T-cell (primary cell): ENCODE data around the gene KLK13. TPM values are rescaled to one million over a fixed set of nuclear protein-coding genes. Genes with fewer than 3 reads are reported as not detected.

ENCODE experiments used
- ATAC-seq, 4 experiments: fragments of 200-7000 bp in 3 of 4; fragments of 150-1000 bp in 1 of 4; cut with Tn5 transposase; replicated peaks in 1 of 4; 1 replicate in 3 of 4; 2 replicates in 1 of 4; pipeline ENCODE4 v1.10.0; 2021; ENCODE audit warnings: moderate library complexity in 3 of 4, mild to moderate bottlenecking in 2 of 4, moderate number of reproducible peaks in 1 of 4
- CTCF ChIA-PET, 2 donors: fragments of 300-600 bp; sonication (Branson Sonifier 250); formaldehyde crosslinking; loops; one replicate each; lab custom pipeline; 2022; ENCODE audit warnings: antibody characterized with exemption in 2 of 2; lab: Charles Lee
- POLR2A ChIA-PET, 2 donors: fragments of 300-600 bp; sonication (Branson Sonifier 250); formaldehyde crosslinking; loops; one replicate each; lab custom pipeline; 2022; ENCODE audit warnings: antibody characterized with exemption in 2 of 2; lab: Charles Lee
- DNase-seq, 35 experiments: peaks; one replicate each; pipeline versions ENCODE4 v3.0.0 to v3.0.0-alpha.2; 2013 to 2023
- H3K27ac ChIP-seq: one replicate; pipeline ENCODE4 v1.5.1; 2013; ENCODE audit warnings: low read length
- H3K27me3 ChIP-seq, 2 experiments: replicated peaks in 1 of 2; 1 replicate in 1 of 2; 2 replicates in 1 of 2; pipeline versions ENCODE4 v1.6.1 to v1.7.0; 2013; ENCODE audit warnings: low read length in 1 of 2, mixed read lengths in 1 of 2; ENCODE audit not compliant: control insufficient read depth in 2 of 2, insufficient read depth in 2 of 2; ENCODE audit errors: extremely low read depth in 1 of 2
- H3K36me3 ChIP-seq, 2 donors: 1 replicate in 1 of 2; 2 replicates in 1 of 2; pipeline versions ENCODE4 v1.6.1 to v1.7.0; 2013; ENCODE audit warnings: low read length in 1 of 2; ENCODE audit not compliant: control insufficient read depth in 2 of 2, insufficient read depth in 1 of 2; ENCODE audit errors: extremely low read depth in 1 of 2
- H3K4me1 ChIP-seq, 2 experiments: 1 replicate in 1 of 2; 2 replicates in 1 of 2; pipeline versions ENCODE4 v1.6.1 to v1.7.0; 2013; ENCODE audit warnings: low read length in 2 of 2, mixed read lengths in 1 of 2; ENCODE audit not compliant: insufficient read depth in 2 of 2, control insufficient read depth in 1 of 2; ENCODE audit errors: extremely low read depth in 1 of 2
- H3K4me3 ChIP-seq, 2 donors: 1 replicate in 1 of 2; 2 replicates in 1 of 2; pipeline versions ENCODE4 v1.5.1 to v1.7.0; 2013; ENCODE audit warnings: mild to moderate bottlenecking in 2 of 2, low read length in 1 of 2, moderate library complexity in 1 of 2; ENCODE audit not compliant: control insufficient read depth in 1 of 2; ENCODE audit errors: extremely low read depth in 1 of 2
- H3K9me3 ChIP-seq: 2 replicates; pipeline ENCODE4 v1.7.0; 2013
- H3K27ac Mint-ChIP-seq, 2 donors: one replicate each; pipeline ENCODE4 v1.8.0; 2020 to 2021; ENCODE audit warnings: mild to moderate bottlenecking in 2 of 2, mixed read lengths in 2 of 2
- H3K27me3 Mint-ChIP-seq, 2 donors: one replicate each; pipeline ENCODE4 v1.8.0; 2021 to 2022; ENCODE audit warnings: mixed read lengths in 2 of 2
- H3K36me3 Mint-ChIP-seq: one replicate; pipeline ENCODE4 v1.8.0; 2021; ENCODE audit warnings: mixed read lengths
- H3K4me1 Mint-ChIP-seq, 3 donors: one replicate each; pipeline ENCODE4 v1.8.0; 2020 to 2022; ENCODE audit warnings: mixed read lengths in 3 of 3, mild to moderate bottlenecking in 1 of 3
- H3K4me3 Mint-ChIP-seq, 3 donors: one replicate each; pipeline ENCODE4 v1.8.0; 2020 to 2022; ENCODE audit warnings: mild to moderate bottlenecking in 3 of 3, mixed read lengths in 3 of 3, moderate library complexity in 3 of 3
- H3K9me3 Mint-ChIP-seq, 3 donors: one replicate each; pipeline ENCODE4 v1.8.0; 2020 to 2022; ENCODE audit warnings: mixed read lengths in 3 of 3
- WGBS: methylation state at CpG from one replicate; pipeline ENCODE4 v1.1.5; 2013; ENCODE audit warnings: missing lambda C conversion rate; ENCODE audit not compliant: insufficient coverage; 5-methylcytosine and 5-hydroxymethylcytosine counted together
- total RNA-seq, 35 experiments: library from RNA in 6 of 35; stranded (reverse) in 6 of 35; fragments of 120-200 nt in 1 of 35; gene quantifications; one replicate each; pipeline versions ENCODE4 v1.2.1 to v1.2.4 and lab custom pipeline; 2013 to 2026

Gene KLK13
- total RNA-seq, 5 donors from 2014 or later (not counting 1 experiment from before 2014, with no cell fraction given), result not detected

- H3K4me1 ChIP-seq, result no peaks in the 10 kb centered on the region
- DNase-seq (no peak), ATAC-seq (no peak)
- H3K27ac ChIP-seq, result no peak overlapping the region
- Mint-ChIP-seq H3K27me3 (peaks cover 23 to 53% of the 10 kb centered on the region in 2 donors), H3K4me3 (no peak overlapping the region), H3K9me3 (no peaks in the 10 kb centered on the region), H3K4me1 (no peaks in the 10 kb centered on the region), H3K36me3 (no peaks in the 10 kb centered on the region), H3K27ac (no peak overlapping the region)
- ChIA-PET CTCF (no interaction called here), POLR2A (no interaction called here)
- H3K9me3 ChIP-seq, result no peaks in the 10 kb centered on the region
- 58% methylated on average over 3 of the region's 19 CpGs for WGBS
- H3K4me3 ChIP-seq, result no peak overlapping the region
- H3K27me3 ChIP-seq, result peaks cover 0 to 44% of the 10 kb centered on the region in 2 experiments
- no peaks in the 10 kb centered on the region for H3K36me3 ChIP-seq
Observed at GRCh38 chr19:51009061-51009891, 55.6 kb downstream of the KLK13 start.

GRCh38 chr19:51007488-51007887, 57.4 kb downstream of the KLK13 start:
- Mint-ChIP-seq H3K27me3 (peaks cover 25 to 50% of the 10 kb centered on the region in 2 donors), H3K4me1 (peaks cover 0 to 1% (median 0%) of the 10 kb centered on the region in 3 donors), H3K27ac (no peak overlapping the region), H3K9me3 (no peaks in the 10 kb centered on the region), H3K4me3 (no peak overlapping the region), H3K36me3 (no peaks in the 10 kb centered on the region)
- no peak for DNase-seq
- ATAC-seq, result no peak
- no peaks in the 10 kb centered on the region for H3K36me3 ChIP-seq
- CTCF ChIA-PET, result interaction anchor here in 1 of 2 donors (0.6 to 0.7 kb wide), 2 partner anchors 35 to 414 kb away, joined by 3 read pairs; no protein-coding TSS in a partner anchor
- POLR2A ChIA-PET, result no interaction called here
- H3K4me3 ChIP-seq, result no peak overlapping the region
- no peaks in the 10 kb centered on the region for H3K9me3 ChIP-seq
- H3K4me1 ChIP-seq, result no peaks in the 10 kb centered on the region
- no CpG with 5 or more reads among the region's 3 CpGs for WGBS
- H3K27ac ChIP-seq, result no peak overlapping the region
- peaks cover 0 to 40% of the 10 kb centered on the region in 2 experiments for H3K27me3 ChIP-seq

- Histone ChIP-seq H3K27ac (no peak overlapping the region), H3K9me3 (no peaks in the 10 kb centered on the region), H3K4me1 (no peaks in the 10 kb centered on the region), H3K36me3 (no peaks in the 10 kb centered on the region), H3K4me3 (no peak overlapping the region), H3K27me3 (peaks cover 0 to 51% of the 10 kb centered on the region in 2 experiments)
- Mint-ChIP-seq H3K27ac (no peak overlapping the region), H3K9me3 (no peaks in the 10 kb centered on the region), H3K4me1 (peaks cover 0 to 3% (median 0%) of the 10 kb centered on the region in 3 donors), H3K27me3 (peaks cover 30 to 57% of the 10 kb centered on the region in 2 donors), H3K36me3 (no peaks in the 10 kb centered on the region), H3K4me3 (no peak overlapping the region)
- DNase-seq, result no peak
- ChIA-PET CTCF (no interaction called here), POLR2A (no interaction called here)
- WGBS, result 53% methylated on average over 7 of the region's 8 CpGs
- no peak for ATAC-seq
Observed at GRCh38 chr19:51006406-51006805, 58.5 kb downstream of the KLK13 start.

Other genes with a start within 250 kb of the KLK13 start
- under 1 TPM in 3 of 5 donors, not detected in 2; 0.59 to 0.96 (median 0.60) TPM for gene KLK1, start 241.3 kb downstream of the KLK13 start, total RNA-seq
- not detected for gene KLK15, start 231.5 kb downstream of the KLK13 start, total RNA-seq
- not detected for gene KLK3, start 210.2 kb downstream of the KLK13 start, total RNA-seq
- gene KLK2, start 191.7 kb downstream of the KLK13 start, total RNA-seq, result not detected
- gene KLK4, start 153.7 kb downstream of the KLK13 start, total RNA-seq, result not detected
- gene KLK5, start 112.1 kb downstream of the KLK13 start, total RNA-seq, result not detected
- gene KLK6, start 95.5 kb downstream of the KLK13 start, total RNA-seq, result not detected
- gene KLK7, start 81.2 kb downstream of the KLK13 start, total RNA-seq, result not detected
- gene KLK8, start 63.5 kb downstream of the KLK13 start, total RNA-seq, result not detected
- not detected for gene KLK10, start 45.4 kb downstream of the KLK13 start, total RNA-seq
- not detected for gene KLK11, start 38.5 kb downstream of the KLK13 start, total RNA-seq
- not detected for gene KLK12, start 30.1 kb downstream of the KLK13 start, total RNA-seq
- under 1 TPM; 0.42 to 0.78 (median 0.70) TPM for gene KLK14, start 17.8 kb upstream of the KLK13 start, total RNA-seq
- 10 to 100 TPM in 3 of 5 donors, 1 to 10 TPM in 2; 3.2 to 18.1 (median 15.9) TPM for gene CTU1, start 43.3 kb upstream of the KLK13 start, total RNA-seq
- 1 to 10 TPM in 3 of 5 donors, under 1 TPM in 2; 0.73 to 2.6 (median 1.6) TPM for gene SIGLEC9, start 59.8 kb upstream of the KLK13 start, total RNA-seq
- 1 to 10 TPM in 2 of 5 donors, under 1 TPM in 2, not detected in 1; 0.30 to 3.3 (median 1.0) TPM for gene SIGLEC7, start 77.2 kb upstream of the KLK13 start, total RNA-seq
- gene CD33, start 160.0 kb upstream of the KLK13 start, total RNA-seq, result under 1 TPM in 4 of 5 donors, not detected in 1; 0.23 to 0.60 (median 0.42) TPM
- not detected for gene SIGLECL1, start 186.0 kb upstream of the KLK13 start, total RNA-seq
- under 1 TPM in 1 of 5 donors, not detected in 4; 0.10 TPM for gene IGLON5, start 246.6 kb upstream of the KLK13 start, total RNA-seq